A549 (cell line): ENCODE data around the gene C10orf105. TPM values are rescaled to one million over a fixed set of nuclear protein-coding genes. Genes with fewer than 3 reads are reported as not detected.

ENCODE experiments used
- ATAC-seq, 2 experiments: fragments of 200-7000 bp in 1 of 2; fragments of >200 bp in 1 of 2; cut with Nextera tagmentation in 1 of 2; cut with Tn5 transposase in 1 of 2; 3 replicates each; pipeline versions ENCODE4 v1.8.0 to v1.9.1; 2018 to 2020; ENCODE audit warnings: mild to moderate bottlenecking in 1 of 2, moderate library complexity in 1 of 2
- CTCF ChIA-PET: fragments of 300-600 bp; sonication (Branson Sonifier 250); formaldehyde crosslinking; extraction: SDS; loops from one replicate; lab custom pipeline; 2021; ENCODE audit warnings: antibody characterized with exemption, inconsistent platforms; lab: Yijun Ruan, JAX
- POLR2A ChIA-PET: fragments of 350-600 bp; formaldehyde crosslinking; extraction: SDS; loops from one replicate; lab custom pipeline; 2021; ENCODE audit warnings: antibody characterized with exemption, inconsistent platforms; lab: Yijun Ruan, JAX
- DNase-seq, 2 experiments: peaks; one replicate each; pipeline versions ENCODE4 v3.0.0 to v3.0.0-alpha.2; 2011 to 2016; ENCODE audit warnings: low read depth in 1 of 2, low spot score in 1 of 2
- FAIRE-seq: peaks from 2 replicates; lab custom pipeline; 2011; peaks lifted over from hg19 to GRCh38; lab: Jason Lieb, UNC
- H3K27ac ChIP-seq, 2 experiments: fragments of >200 bp; sonication (Bioruptor Twin); formaldehyde crosslinking; 3 replicates each; pipeline ENCODE4 v1.5.1; 2016 to 2017
- H3K4me1 ChIP-seq: fragments of >200 bp; sonication (Bioruptor Twin); formaldehyde crosslinking; 3 replicates; pipeline ENCODE4 v1.6.1; 2016
- H3K4me2 ChIP-seq: fragments of >200 bp; sonication (Bioruptor Twin); formaldehyde crosslinking; 3 replicates; pipeline ENCODE4 v1.6.1; 2016
- H3K4me3 ChIP-seq: fragments of >200 bp; sonication (Bioruptor Twin); formaldehyde crosslinking; 3 replicates; pipeline ENCODE4 v1.5.1; 2016
- H3K9me3 ChIP-seq: fragments of >200 bp; sonication (Bioruptor Twin); formaldehyde crosslinking; 3 replicates; pipeline ENCODE4 v1.6.1; 2016
- ATOH8 ChIP-seq: fragments of 250-450 bp; sonication (Bioruptor Pico); IDR thresholded peaks from 2 replicates; pipeline ENCODE4 v1.5.0; 2020; ENCODE audit warnings: low read depth, mild to moderate bottlenecking, moderate library complexity
- BHLHE40 ChIP-seq: IDR thresholded peaks from 2 replicates; pipeline ENCODE4 v1.6.1; 2012; ENCODE audit warnings: low read depth, low read length, inconsistent platforms
- CBX8 ChIP-seq: fragments of 200-600 bp; sonication (generic); IDR thresholded peaks from 2 replicates; pipeline ENCODE4 v1.6.1; 2016
- EHF ChIP-seq: fragments of 250-450 bp; sonication (Bioruptor Pico); IDR thresholded peaks from 2 replicates; pipeline ENCODE4 v1.5.0; 2020; ENCODE audit warnings: mild to moderate bottlenecking
- FOXS1 ChIP-seq: fragments of 250-450 bp; sonication (Bioruptor Pico); IDR thresholded peaks from 2 replicates; pipeline ENCODE4 v1.5.0; 2020; ENCODE audit warnings: mild to moderate bottlenecking, moderate library complexity
- HDAC2 ChIP-seq: fragments of 200-600 bp; sonication (generic); IDR thresholded peaks from 2 replicates; pipeline ENCODE4 v1.6.1; 2016
- HES2 ChIP-seq: fragments of >200 bp; sonication (Bioruptor Twin); formaldehyde crosslinking; IDR thresholded peaks from 2 replicates; pipeline ENCODE4 v1.6.1; 2016
- HOXB5 ChIP-seq: fragments of 250-450 bp; sonication (Bioruptor Pico); IDR thresholded peaks from 2 replicates; pipeline ENCODE4 v1.5.0; 2020; ENCODE audit warnings: mild to moderate bottlenecking, moderate library complexity
- JUN ChIP-seq, 2 experiments: fragments of >200 bp; sonication (Bioruptor Twin); formaldehyde crosslinking; IDR thresholded peaks; 2 replicates in 1 of 2; 3 replicates in 1 of 2; pipeline ENCODE4 v1.6.1; 2016 to 2017
- KDM1A ChIP-seq: fragments of 200-600 bp; sonication (generic); IDR thresholded peaks from 2 replicates; pipeline ENCODE4 v1.6.1; 2016; ENCODE audit warnings: low read depth, mild to moderate bottlenecking
- NR3C1 ChIP-seq: fragments of >200 bp; sonication (Bioruptor Twin); formaldehyde crosslinking; IDR thresholded peaks from 3 replicates; pipeline ENCODE4 v1.6.1; 2017
- POLR2AphosphoS2 ChIP-seq: conservative IDR thresholded peaks from 2 replicates; pipeline ENCODE4 v1.6.1; 2012; ENCODE audit warnings: low read length, improper control_type of control experiment, inconsistent platforms
- RAD21 ChIP-seq, 2 experiments: fragments of >200 bp in 1 of 2; sonication (Bioruptor Twin) in 1 of 2; formaldehyde crosslinking in 1 of 2; IDR thresholded peaks in 1 of 2; conservative IDR thresholded peaks in 1 of 2; 2 replicates in 1 of 2; 3 replicates in 1 of 2; pipeline ENCODE4 v1.6.1; 2012 to 2018; ENCODE audit warnings: inconsistent platforms in 1 of 2
- RFX5 ChIP-seq: fragments of 450-650 bp; IDR thresholded peaks from 2 replicates; pipeline ENCODE4 v1.7.1; 2014; ENCODE audit warnings: antibody characterized with exemption, mild to moderate bottlenecking, moderate library complexity
- SMC3 ChIP-seq: fragments of >200 bp; sonication (Bioruptor Twin); formaldehyde crosslinking; IDR thresholded peaks from 3 replicates; pipeline ENCODE4 v1.6.1; 2018; ENCODE audit warnings: inconsistent platforms
- TFCP2L1 ChIP-seq: fragments of 250-450 bp; sonication (Bioruptor Pico); IDR thresholded peaks from 2 replicates; pipeline ENCODE4 v1.5.0; 2021; ENCODE audit warnings: mild to moderate bottlenecking
- TP53 ChIP-seq: fragments of 250-450 bp; sonication (Bioruptor Pico); IDR thresholded peaks from 2 replicates; pipeline ENCODE4 v1.5.0; 2021; ENCODE audit warnings: mild to moderate bottlenecking, moderate library complexity
- ZFP36 ChIP-seq: fragments of 450-650 bp; IDR thresholded peaks from 2 replicates; pipeline ENCODE4 v1.6.1; 2014; ENCODE audit warnings: borderline replicate concordance; ENCODE audit not compliant: partially characterized antibody
- WGBS: methylation state at CpG from one replicate; pipeline ENCODE4 v1.1.6; 2017; ENCODE audit errors: missing lambda C conversion rate; 5-methylcytosine and 5-hydroxymethylcytosine counted together
- polyA plus RNA-seq, 4 experiments: library from polyadenylated mRNA; depleted of rRNA in 3 of 4; stranded (reverse); fragments of >200 nt; fragmentation: RNase III in 1 of 4; extraction: RNeasy Plus Mini Kit Qiagen cat#74134 plus additional on column Dnase treatment in 1 of 4; gene quantifications; 2 replicates in 3 of 4; 3 replicates in 1 of 4; pipeline ENCODE4 v1.2.3, GENCODE V29; 2011 to 2017
- TF ChIP-seq, protein P1 (sequence below): fragments of 250-450 bp; sonication (Bioruptor Pico); IDR thresholded peaks from 2 replicates; pipeline ENCODE4 v1.5.0; 2021; ENCODE audit warnings: mild to moderate bottlenecking, moderate library complexity, borderline replicate concordance
- TF ChIP-seq, protein P2 (sequence below): fragments of 150-350 bp; IDR thresholded peaks from 2 replicates; pipeline ENCODE4 v1.6.1; 2014; ENCODE audit warnings: low read depth, mild to moderate bottlenecking, low read length
- TF ChIP-seq, protein P3 (sequence below): fragments of 450-650 bp; IDR thresholded peaks from 2 replicates; pipeline ENCODE4 v1.6.1; 2014; ENCODE audit warnings: antibody characterized with exemption
- TF ChIP-seq, protein P4 (sequence below): fragments of >200 bp; sonication (Bioruptor Twin); formaldehyde crosslinking; IDR thresholded peaks from 3 replicates; pipeline ENCODE4 v1.5.1; 2016

C10orf105 gene
- polyA plus RNA-seq, 2 of the 4 experiments (the other 2 are of a cell fraction) = not detected

- CTCF ChIA-PET = interaction anchor here (0.6 to 6.1 kb wide), 8 partner anchors 10 to 400 kb away, joined by 3 to 31 read pairs (median 5); partner anchors contain the start of gene VSIR
- no peak for TF ChIP-seq TP53
- TF ChIP-seq EHF = no peak
- no peak for TF ChIP-seq HOXB5 (CRISPR knock-in tag)
- TF ChIP-seq POLR2AphosphoS2 = no peak
- TF ChIP-seq ZFP36 = no peak
- no peak for TF ChIP-seq HES2
- TF ChIP-seq TFCP2L1 (CRISPR knock-in tag) = no peak
- no peak for DNase-seq
- no peak for FAIRE-seq
- no peak overlapping the region for H3K4me3 ChIP-seq
- POLR2A ChIA-PET = interaction anchor here (1.3 to 3.0 kb wide), 2 partner anchors 40 to 47 kb away, joined by 10 read pairs; partner anchors contain the start of gene VSIR
- H3K9me3 ChIP-seq = no peaks in the 10 kb centered on the region
- peak overlapping the region; percentile 71; the same call in 2 of the 3 replicates for H3K4me2 ChIP-seq
- WGBS = 90% methylated on average over 9 of the region's 12 CpGs
- H3K27ac ChIP-seq = peak overlapping the region; percentile 38 to 79; a peak in 4 of 6 replicates
- peaks cover 33% of the 10 kb centered on the region for H3K4me1 ChIP-seq
- no peak for ATAC-seq
These were observed 7.6 kb upstream of the C10orf105 start for GRCh38 chr10:71727105-71727737.

DNA sequence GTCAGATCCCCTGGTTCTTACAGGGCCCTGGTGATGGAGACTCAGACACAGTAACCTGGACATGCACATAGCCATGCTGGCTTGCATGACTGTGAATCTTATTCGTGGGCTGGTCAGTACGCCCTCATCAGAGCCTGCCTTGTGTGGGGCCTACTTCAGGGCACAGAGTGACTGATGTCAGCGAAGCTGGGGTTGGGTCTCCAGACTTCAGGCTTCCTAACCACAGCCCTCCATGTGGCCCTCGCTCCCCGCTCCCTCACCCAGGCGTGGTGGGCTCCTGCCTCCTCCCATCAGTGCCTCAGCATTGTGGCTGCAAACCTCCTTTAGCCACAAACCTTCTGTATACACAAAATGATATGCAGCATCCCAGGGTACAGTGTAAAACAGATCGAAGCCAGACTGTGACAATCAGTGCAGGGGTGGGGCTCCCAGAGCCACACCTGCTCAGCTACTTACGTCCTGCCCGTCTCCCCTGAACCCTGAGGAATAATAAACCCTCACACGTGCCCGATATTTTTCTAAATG is 7.1 kb upstream of the C10orf105 start:
- Histone ChIP-seq H3K4me2 (no peak overlapping the region), H3K4me3 (no peak overlapping the region), H3K4me1 (peaks cover 33% of the 10 kb centered on the region), H3K9me3 (no peaks in the 10 kb centered on the region), H3K27ac (peak overlapping the region in 1 of 2 experiments; percentile 79; a peak in 4 of 6 replicates)
- POLR2A ChIA-PET = no interaction called here
- ATAC-seq = no peak; a peak in 1 of 6 replicates
- CTCF ChIA-PET = interaction anchor here (0.6 to 6.1 kb wide), 15 partner anchors 8 to 401 kb away, joined by 3 to 31 read pairs (median 5); partner anchors contain the start of gene VSIR
- DNase-seq = no peak
- FAIRE-seq = no peak
- 90% methylated on average over 10 of the region's 11 CpGs for WGBS
- TF ChIP-seq ATOH8 (CRISPR knock-in tag) (no peak), POLR2AphosphoS2 (no peak), NR3C1 (no peak), KDM1A (no peak), BHLHE40 (no peak), CBX8 (no peak)

DNA sequence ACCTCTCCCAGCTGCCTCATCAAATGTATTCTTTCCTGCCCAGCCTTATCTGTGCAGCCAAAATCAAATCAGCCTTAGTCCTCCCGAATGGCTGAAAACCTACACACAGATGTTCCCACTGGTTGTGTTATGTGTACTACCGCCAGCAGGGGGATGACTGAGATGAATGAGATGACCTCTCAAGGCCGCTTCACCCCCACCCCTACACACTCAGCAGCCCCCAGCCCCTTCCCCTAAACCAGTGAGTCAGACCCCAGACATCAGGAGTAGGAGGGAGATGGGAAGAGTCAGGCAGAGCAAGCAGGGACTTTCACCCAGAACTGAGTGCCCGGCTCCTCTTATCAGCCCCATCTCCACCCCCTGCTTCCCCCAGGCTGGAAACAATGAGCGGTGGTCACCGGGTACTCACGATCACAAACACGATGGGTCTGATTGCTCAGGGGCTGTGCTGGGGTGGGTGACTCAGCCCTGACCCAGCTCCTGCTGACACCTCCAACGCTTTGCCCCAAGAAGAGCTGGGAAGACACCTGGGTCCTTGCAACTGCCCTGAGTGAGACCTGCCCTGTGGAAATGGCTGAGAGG is 6.5 kb upstream of the C10orf105 start:
- 41% methylated on average over 9 of the region's 9 CpGs for WGBS
- H3K9me3 ChIP-seq = no peaks in the 10 kb centered on the region
- POLR2A ChIA-PET = no interaction called here
- FAIRE-seq = no peak
- DNase-seq = peak; percentile 55 to 67
- H3K4me3 ChIP-seq = no peak overlapping the region
- H3K4me2 ChIP-seq = 0 out of 3 replicates have a peak overlapping the region, but pooled peaks have one; percentile 18
- H3K27ac ChIP-seq = peak overlapping the region; percentile 31 to 69; a peak in 4 of 6 replicates
- CTCF ChIA-PET = interaction anchor here (0.7 to 6.1 kb wide), 22 partner anchors 9 to 407 kb away, joined by 3 to 31 read pairs (median 5); partner anchors contain the start of genes SLC29A3 and VSIR
- peak; percentile 58 to 74; a peak in 5 of 6 replicates for ATAC-seq
- H3K4me1 ChIP-seq = peaks cover 33% of the 10 kb centered on the region
- no peak for TF ChIP-seq JUN (IDR thresholded peaks at IDR 0.05)
- TF ChIP-seq CBX8 = no peak
- no peak for TF ChIP-seq FOXS1
- no peak for TF ChIP-seq KDM1A
- TF ChIP-seq, protein P1, sequence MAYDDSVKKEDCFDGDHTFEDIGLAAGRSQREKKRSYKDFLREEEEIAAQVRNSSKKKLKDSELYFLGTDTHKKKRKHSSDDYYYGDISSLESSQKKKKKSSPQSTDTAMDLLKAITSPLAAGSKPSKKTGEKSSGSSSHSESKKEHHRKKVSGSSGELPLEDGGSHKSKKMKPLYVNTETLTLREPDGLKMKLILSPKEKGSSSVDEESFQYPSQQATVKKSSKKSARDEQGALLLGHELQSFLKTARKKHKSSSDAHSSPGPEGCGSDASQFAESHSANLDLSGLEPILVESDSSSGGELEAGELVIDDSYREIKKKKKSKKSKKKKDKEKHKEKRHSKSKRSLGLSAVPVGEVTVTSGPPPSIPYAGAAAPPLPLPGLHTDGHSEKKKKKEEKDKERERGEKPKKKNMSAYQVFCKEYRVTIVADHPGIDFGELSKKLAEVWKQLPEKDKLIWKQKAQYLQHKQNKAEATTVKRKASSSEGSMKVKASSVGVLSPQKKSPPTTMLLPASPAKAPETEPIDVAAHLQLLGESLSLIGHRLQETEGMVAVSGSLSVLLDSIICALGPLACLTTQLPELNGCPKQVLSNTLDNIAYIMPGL = no peak
- TF ChIP-seq, protein P2, sequence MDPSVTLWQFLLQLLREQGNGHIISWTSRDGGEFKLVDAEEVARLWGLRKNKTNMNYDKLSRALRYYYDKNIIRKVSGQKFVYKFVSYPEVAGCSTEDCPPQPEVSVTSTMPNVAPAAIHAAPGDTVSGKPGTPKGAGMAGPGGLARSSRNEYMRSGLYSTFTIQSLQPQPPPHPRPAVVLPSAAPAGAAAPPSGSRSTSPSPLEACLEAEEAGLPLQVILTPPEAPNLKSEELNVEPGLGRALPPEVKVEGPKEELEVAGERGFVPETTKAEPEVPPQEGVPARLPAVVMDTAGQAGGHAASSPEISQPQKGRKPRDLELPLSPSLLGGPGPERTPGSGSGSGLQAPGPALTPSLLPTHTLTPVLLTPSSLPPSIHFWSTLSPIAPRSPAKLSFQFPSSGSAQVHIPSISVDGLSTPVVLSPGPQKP = no peak
- no peak for TF ChIP-seq RFX5
- peak; percentile 34 to 44; a peak in 3 of 5 replicates for TF ChIP-seq RAD21 (conservative IDR thresholded peaks at IDR 0.05 in 1 of 2, IDR thresholded peaks at IDR 0.05 in 1 of 2)
- TF ChIP-seq, protein P3, sequence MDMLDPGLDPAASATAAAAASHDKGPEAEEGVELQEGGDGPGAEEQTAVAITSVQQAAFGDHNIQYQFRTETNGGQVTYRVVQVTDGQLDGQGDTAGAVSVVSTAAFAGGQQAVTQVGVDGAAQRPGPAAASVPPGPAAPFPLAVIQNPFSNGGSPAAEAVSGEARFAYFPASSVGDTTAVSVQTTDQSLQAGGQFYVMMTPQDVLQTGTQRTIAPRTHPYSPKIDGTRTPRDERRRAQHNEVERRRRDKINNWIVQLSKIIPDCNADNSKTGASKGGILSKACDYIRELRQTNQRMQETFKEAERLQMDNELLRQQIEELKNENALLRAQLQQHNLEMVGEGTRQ = no peak
- no peak for TF ChIP-seq BHLHE40
- TF ChIP-seq HDAC2 = no peak
- peak; percentile 53; the same call in 2 of the 3 replicates for TF ChIP-seq SMC3
- TF ChIP-seq, protein P4, sequence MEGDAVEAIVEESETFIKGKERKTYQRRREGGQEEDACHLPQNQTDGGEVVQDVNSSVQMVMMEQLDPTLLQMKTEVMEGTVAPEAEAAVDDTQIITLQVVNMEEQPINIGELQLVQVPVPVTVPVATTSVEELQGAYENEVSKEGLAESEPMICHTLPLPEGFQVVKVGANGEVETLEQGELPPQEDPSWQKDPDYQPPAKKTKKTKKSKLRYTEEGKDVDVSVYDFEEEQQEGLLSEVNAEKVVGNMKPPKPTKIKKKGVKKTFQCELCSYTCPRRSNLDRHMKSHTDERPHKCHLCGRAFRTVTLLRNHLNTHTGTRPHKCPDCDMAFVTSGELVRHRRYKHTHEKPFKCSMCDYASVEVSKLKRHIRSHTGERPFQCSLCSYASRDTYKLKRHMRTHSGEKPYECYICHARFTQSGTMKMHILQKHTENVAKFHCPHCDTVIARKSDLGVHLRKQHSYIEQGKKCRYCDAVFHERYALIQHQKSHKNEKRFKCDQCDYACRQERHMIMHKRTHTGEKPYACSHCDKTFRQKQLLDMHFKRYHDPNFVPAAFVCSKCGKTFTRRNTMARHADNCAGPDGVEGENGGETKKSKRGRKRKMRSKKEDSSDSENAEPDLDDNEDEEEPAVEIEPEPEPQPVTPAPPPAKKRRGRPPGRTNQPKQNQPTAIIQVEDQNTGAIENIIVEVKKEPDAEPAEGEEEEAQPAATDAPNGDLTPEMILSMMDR = peak; percentile 47
- TF ChIP-seq HOXB5 (CRISPR knock-in tag) = no peak
- no peak for TF ChIP-seq ATOH8 (CRISPR knock-in tag)
